LNCaP clone FGC (cell line): ENCODE results near the gene PPP1R9B.

Experiments
- DNase-seq: peaks from one replicate; pipeline ENCODE4 v3.0.0-alpha.2; 2011; ENCODE audit warnings: low read depth
- H3K4me3 ChIP-seq: 2 replicates; pipeline ENCODE4 v1.5.1; 2011; ENCODE audit warnings: mild to moderate bottlenecking, low read depth, low read length, control low read depth
- TF ChIP-seq, protein P1 (sequence below): IDR thresholded peaks from 2 replicates; pipeline ENCODE4 v1.5.1; 2012; ENCODE audit warnings: mild to moderate bottlenecking; ENCODE audit not compliant: control insufficient read depth, insufficient read depth; ENCODE audit errors: extremely low read depth

PPP1R9B gene

DNA sequence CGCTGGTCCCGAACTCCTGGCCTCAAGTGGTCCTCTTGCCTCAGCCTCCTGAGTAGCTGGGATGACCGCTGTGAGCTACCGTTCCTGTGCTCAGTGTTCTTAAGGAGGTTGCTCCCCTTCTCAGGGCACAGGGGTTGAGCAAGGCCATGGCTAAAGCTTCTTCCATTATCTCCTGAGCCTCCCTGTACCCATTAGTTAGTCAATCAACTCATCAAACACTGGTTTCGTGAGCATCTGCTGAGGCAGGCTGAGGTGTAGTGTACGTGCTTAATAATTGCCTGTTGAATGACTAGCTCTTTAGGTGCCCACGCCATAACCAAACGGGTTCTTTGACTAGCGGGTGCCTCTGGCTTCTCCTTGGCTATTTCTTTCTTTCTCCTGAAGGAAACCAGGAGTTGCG, 27.0 kb upstream of the PPP1R9B start:
- DNase-seq, result no peak
- H3K4me3 ChIP-seq, result no peak overlapping the region
- TF ChIP-seq, protein P1, sequence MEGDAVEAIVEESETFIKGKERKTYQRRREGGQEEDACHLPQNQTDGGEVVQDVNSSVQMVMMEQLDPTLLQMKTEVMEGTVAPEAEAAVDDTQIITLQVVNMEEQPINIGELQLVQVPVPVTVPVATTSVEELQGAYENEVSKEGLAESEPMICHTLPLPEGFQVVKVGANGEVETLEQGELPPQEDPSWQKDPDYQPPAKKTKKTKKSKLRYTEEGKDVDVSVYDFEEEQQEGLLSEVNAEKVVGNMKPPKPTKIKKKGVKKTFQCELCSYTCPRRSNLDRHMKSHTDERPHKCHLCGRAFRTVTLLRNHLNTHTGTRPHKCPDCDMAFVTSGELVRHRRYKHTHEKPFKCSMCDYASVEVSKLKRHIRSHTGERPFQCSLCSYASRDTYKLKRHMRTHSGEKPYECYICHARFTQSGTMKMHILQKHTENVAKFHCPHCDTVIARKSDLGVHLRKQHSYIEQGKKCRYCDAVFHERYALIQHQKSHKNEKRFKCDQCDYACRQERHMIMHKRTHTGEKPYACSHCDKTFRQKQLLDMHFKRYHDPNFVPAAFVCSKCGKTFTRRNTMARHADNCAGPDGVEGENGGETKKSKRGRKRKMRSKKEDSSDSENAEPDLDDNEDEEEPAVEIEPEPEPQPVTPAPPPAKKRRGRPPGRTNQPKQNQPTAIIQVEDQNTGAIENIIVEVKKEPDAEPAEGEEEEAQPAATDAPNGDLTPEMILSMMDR, result no peak

DNA sequence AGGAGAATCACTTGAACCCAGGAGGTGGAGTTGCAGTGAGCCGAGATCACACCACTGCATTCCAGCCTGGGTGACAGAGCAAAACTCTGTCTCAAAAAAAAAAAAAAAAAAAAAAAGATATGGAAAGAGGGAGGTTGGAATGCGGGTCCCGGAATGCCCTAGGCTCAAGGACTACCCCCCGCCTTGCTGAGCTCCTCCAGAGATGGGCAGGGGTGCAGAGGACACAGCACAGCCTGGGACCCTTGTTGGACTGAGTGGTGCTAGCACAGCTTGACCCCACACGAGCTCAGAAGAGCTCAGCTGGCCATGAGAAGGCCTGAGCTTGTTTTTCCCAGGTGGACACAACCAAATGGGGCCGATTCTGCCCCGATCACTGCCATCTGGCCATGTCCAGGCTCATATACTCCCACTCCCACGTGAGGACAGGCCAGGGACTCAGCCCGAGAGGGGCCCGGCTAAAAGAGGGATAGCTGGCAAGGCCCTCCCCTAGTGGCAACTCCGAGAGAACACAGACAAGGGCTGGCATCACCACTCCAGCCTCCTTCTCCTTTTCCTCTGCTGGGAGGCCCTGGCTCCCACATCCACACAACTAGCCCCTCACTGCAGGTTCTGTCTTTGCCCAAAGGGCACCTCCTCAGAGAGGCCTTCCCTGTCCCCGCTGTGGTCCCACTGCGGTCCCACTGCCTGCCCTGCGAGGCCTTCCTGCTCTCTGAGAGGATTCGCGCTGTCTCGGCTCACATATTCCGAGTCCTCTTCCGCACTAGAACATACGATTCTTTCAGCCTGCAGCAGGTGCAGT, 26.3 kb upstream of the PPP1R9B start:
- TF ChIP-seq, protein P1, result no peak

DNA sequence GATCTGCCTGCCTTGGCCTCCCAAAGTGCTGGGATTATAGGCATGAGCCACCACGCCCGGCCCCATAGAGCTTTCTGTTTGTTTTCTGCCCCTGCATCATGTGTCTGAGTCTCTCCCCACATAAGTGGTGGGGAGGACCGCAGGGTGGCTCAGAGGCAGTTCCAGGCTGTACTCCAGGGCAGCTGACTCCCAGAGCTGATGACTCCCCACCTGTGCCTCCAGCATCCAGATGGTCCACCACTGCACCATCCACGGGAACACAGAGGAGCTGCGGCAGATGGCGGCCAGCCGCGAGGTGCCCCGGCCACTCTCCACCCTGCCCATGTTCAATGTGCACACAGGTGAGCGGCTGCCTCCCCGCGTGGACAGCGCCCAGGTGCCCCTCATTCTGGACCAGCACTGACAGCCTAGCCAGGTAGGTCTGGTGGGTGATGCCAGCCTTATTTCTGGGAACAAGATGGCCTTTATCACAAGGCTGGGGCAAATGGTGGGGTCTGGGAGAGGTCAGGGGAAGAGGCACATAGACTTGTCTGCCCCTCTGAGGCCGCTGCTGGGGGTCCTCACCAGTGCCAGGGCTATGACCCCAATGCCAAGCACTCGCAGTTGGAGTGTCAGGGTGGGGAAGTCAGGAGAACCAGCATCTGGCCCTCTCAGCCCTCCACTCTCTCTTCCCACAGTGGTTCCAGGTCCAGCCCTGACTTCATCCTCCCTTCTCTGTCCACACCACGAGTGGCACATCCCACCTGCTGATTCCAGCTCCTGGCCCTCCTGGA, 24.7 kb upstream of the PPP1R9B start:
- H3K4me3 ChIP-seq, result no peak overlapping the region
- no peak for DNase-seq
- TF ChIP-seq, protein P1, result no peak

More for the DNA sequence above, 26.3 kb upstream of the PPP1R9B start:
- no peak for DNase-seq
- H3K4me3 ChIP-seq, result no peak overlapping the region

DNA sequence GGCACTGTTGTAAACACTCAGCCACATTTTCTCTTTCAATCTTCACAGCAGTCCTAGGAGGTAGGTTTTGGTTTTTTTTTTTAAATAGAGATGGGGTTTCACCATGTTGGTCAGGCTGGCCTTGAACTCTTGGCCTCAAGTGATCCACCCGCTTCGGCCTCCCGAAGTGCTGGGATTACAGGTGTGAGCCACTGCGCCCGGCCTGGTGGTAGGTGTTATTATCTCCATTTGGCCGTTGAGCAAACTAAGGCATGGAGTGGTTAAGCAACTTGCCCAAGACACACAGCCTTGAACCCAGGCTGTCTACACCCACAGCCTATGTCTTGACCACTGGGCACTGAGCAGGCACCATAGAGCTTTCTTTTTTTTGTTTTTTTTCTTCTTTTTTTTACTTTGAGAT, 24.0 kb upstream of the PPP1R9B start:
- no peak overlapping the region for H3K4me3 ChIP-seq
- TF ChIP-seq, protein P1, result no peak
- DNase-seq, result no peak

DNA sequence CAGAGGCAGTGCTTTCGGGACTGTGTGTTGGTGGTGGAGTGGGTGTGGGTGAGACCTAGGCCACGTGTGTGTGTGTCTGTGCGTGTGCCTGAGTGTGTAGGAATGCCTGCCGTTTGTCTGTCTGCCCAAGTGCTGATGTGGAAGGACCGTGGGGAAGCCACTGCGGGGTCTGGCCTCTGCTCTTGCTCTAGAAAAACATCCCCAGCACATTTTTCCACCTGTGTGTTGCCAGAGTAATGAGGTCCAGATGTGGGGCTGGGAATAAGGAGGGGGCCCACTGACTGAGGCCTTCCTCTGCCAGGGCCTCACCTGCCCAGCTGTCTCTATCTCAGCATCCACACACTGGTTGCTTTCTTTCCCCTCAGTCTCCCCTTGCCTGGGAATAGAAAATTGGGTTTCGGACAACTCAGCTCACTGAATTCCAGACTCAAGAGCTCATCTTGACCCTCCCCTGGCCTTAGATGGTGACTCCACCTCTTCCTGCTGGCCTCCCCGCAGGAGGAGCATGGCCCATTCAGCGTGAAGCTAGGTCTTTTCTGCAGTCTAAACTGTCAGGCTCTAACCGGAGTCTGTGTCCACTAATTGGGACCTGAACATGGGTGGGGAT, 23.0 kb upstream of the PPP1R9B start:
- no peak overlapping the region for H3K4me3 ChIP-seq
- TF ChIP-seq, protein P1, result no peak
- DNase-seq, result no peak

DNA sequence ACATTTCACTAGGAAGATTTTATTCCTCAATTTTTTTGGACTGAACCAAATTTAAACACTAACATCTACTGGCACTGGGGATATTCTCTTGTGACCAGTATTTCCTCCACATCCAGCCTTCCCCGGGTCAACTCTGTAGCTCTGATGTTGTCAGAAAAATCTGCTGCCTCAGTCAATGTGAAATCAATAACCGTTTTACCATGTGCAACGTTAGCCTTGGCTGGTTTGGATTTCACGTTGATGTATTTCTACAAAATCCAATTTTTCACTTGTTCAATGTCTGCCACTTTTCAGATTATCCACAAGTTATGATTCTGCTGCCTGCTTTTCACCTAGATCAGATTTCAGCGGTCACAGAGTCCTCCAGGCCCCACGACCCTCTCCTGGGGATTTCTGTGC, 22.5 kb upstream of the PPP1R9B start:
- H3K4me3 ChIP-seq, result no peak overlapping the region
- TF ChIP-seq, protein P1, result no peak
- no peak for DNase-seq
